Natural killer cell (primary cell): Measurements from ENCODE around the gene CDK11B. TPM values are rescaled to one million over a fixed set of nuclear protein-coding genes. Genes with fewer than 3 reads are reported as not detected.
A peak's percentile ranks its signal among the peaks of the same experiment; 100 is the strongest.

ENCODE experiments used
- ATAC-seq, 3 donors: fragments of 150-1000 bp in 2 of 3; fragments of 200-7000 bp in 1 of 3; cut with Tn5 transposase; 1 replicate in 1 of 3; 2 replicates in 2 of 3; pipeline ENCODE4 v1.10.0; 2021; ENCODE audit warnings: mild to moderate bottlenecking in 2 of 3, moderate library complexity in 2 of 3
- DNase-seq, 2 donors: peaks; one replicate each; pipeline versions ENCODE4 v3.0.0 to v3.0.0-alpha.2; 2013 to 2021; ENCODE audit warnings: mixed read lengths in 1 of 2
- H3K27ac ChIP-seq: one replicate; pipeline ENCODE4 v1.5.1; 2013; ENCODE audit warnings: mild to moderate bottlenecking, low read length
- H3K27me3 ChIP-seq: one replicate; pipeline ENCODE4 v1.6.1; 2013; ENCODE audit warnings: low read length; ENCODE audit not compliant: control insufficient read depth, insufficient read depth
- H3K36me3 ChIP-seq: one replicate; pipeline ENCODE4 v1.6.1; 2013; ENCODE audit warnings: low read length; ENCODE audit not compliant: control insufficient read depth, insufficient read depth
- H3K4me1 ChIP-seq: one replicate; pipeline ENCODE4 v1.6.1; 2013; ENCODE audit warnings: low read length; ENCODE audit not compliant: control insufficient read depth, insufficient read depth
- H3K4me3 ChIP-seq: one replicate; pipeline ENCODE4 v1.5.1; 2013; ENCODE audit warnings: low read length
- H3K9me3 ChIP-seq: one replicate; pipeline ENCODE4 v1.6.1; 2013; ENCODE audit warnings: low read length; ENCODE audit not compliant: control insufficient read depth, insufficient read depth
- H3K27ac Mint-ChIP-seq, 2 donors: one replicate each; pipeline ENCODE4 v1.8.0; 2022; ENCODE audit warnings: mild to moderate bottlenecking in 2 of 2, mixed read lengths in 2 of 2, moderate library complexity in 1 of 2
- H3K27me3 Mint-ChIP-seq, 2 donors: one replicate each; pipeline ENCODE4 v1.8.0; 2022; ENCODE audit warnings: low read depth in 2 of 2, mixed read lengths in 2 of 2
- H3K36me3 Mint-ChIP-seq: one replicate; pipeline ENCODE4 v1.8.0; 2022; ENCODE audit warnings: mixed read lengths
- H3K4me1 Mint-ChIP-seq, 2 donors: one replicate each; pipeline ENCODE4 v1.8.0; 2022; ENCODE audit warnings: mixed read lengths in 2 of 2
- H3K4me3 Mint-ChIP-seq: one replicate; pipeline ENCODE4 v1.8.0; 2022; ENCODE audit warnings: mild to moderate bottlenecking, moderate library complexity, mixed read lengths
- H3K9me3 Mint-ChIP-seq, 2 donors: one replicate each; pipeline ENCODE4 v1.8.0; 2022; ENCODE audit warnings: mixed read lengths in 2 of 2
- CTCF ChIP-seq: fragments of 200-600 bp; IDR thresholded peaks from one replicate; pipeline ENCODE4 v1.8.0; 2022; ENCODE audit warnings: antibody characterized with exemption
- WGBS: methylation state at CpG from one replicate; pipeline ENCODE4 v1.1.7; 2013; ENCODE audit warnings: missing lambda C conversion rate; ENCODE audit not compliant: insufficient coverage; 5-methylcytosine and 5-hydroxymethylcytosine counted together
- intact Hi-C: fragments of 100-400 bp; cut with micrococcal nuclease; formaldehyde crosslinking; loops from one replicate; pipeline ENCODE4 v1.14.2; 2022
- total RNA-seq, 4 donors: library from RNA; stranded (reverse); fragments of 120-200 nt in 1 of 4; gene quantifications; one replicate each; pipeline versions ENCODE4 v1.2.3 to v1.2.4, GENCODE V29; 2013 to 2022

Gene CDK11B
- total RNA-seq, 3 donors from 2014 or later (not counting 1 experiment from before 2014, with no cell fraction given): 49.6 to 65.9 (median 50.2) TPM

GRCh38 chr1:1627829-1628753 lies 30.7 kb downstream of the CDK11B start:
- intact Hi-C loops: no loop called here
- Histone ChIP-seq H3K36me3 (no peaks in the 10 kb centered on the region), H3K27ac (peak overlapping the region; percentile 49), H3K4me1 (peaks cover 59% of the 10 kb centered on the region), H3K4me3 (peak overlapping the region; percentile 42), H3K9me3 (no peaks in the 10 kb centered on the region), H3K27me3 (no peaks in the 10 kb centered on the region)
- WGBS: 84% methylated on average over 53 of the region's 53 CpGs
- Mint-ChIP-seq H3K27ac (peak overlapping the region; percentile 48 to 96), H3K4me1 (peaks cover 5 to 30% of the 10 kb centered on the region in 2 donors), H3K27me3 (no peaks in the 10 kb centered on the region), H3K36me3 (no peaks in the 10 kb centered on the region), H3K9me3 (no peaks in the 10 kb centered on the region), H3K4me3 (peak overlapping the region; percentile 72)
- no peak for TF ChIP-seq CTCF
- DNase-seq: peak; percentile 37 to 44
- ATAC-seq: no peak

GRCh38 chr1:1627261-1627828 lies 31.5 kb downstream of the CDK11B start:
- Mint-ChIP-seq H3K9me3 (no peaks in the 10 kb centered on the region), H3K4me3 (peak overlapping the region; percentile 45), H3K4me1 (peaks cover 11 to 36% of the 10 kb centered on the region in 2 donors), H3K27ac (peak overlapping the region in 1 of 2 donors; percentile 96), H3K36me3 (no peaks in the 10 kb centered on the region), H3K27me3 (no peaks in the 10 kb centered on the region)
- WGBS: 68% methylated on average over 37 of the region's 37 CpGs
- H3K4me1 ChIP-seq: peaks cover 62% of the 10 kb centered on the region
- no peaks in the 10 kb centered on the region for H3K9me3 ChIP-seq
- no peak for TF ChIP-seq CTCF
- intact Hi-C loops: no loop called here
- DNase-seq (peak in 1 of 2 donors; percentile 32), ATAC-seq (no peak)
- no peaks in the 10 kb centered on the region for H3K27me3 ChIP-seq
- H3K4me3 ChIP-seq: no peak overlapping the region
- H3K27ac ChIP-seq: peak overlapping the region; percentile 49
- H3K36me3 ChIP-seq: no peaks in the 10 kb centered on the region

- no peak overlapping the region for H3K4me3 ChIP-seq
- no peak for TF ChIP-seq CTCF
- H3K27ac ChIP-seq: no peak overlapping the region
- Mint-ChIP-seq H3K9me3 (no peaks in the 10 kb centered on the region), H3K27me3 (no peaks in the 10 kb centered on the region), H3K27ac (peak overlapping the region in 1 of 2 donors; percentile 36), H3K36me3 (no peaks in the 10 kb centered on the region), H3K4me3 (peak overlapping the region; percentile 45), H3K4me1 (peaks cover 13 to 38% of the 10 kb centered on the region in 2 donors)
- no peaks in the 10 kb centered on the region for H3K27me3 ChIP-seq
- ATAC-seq (no peak), DNase-seq (no peak)
- WGBS: 94% methylated on average over 48 of the region's 48 CpGs
- H3K36me3 ChIP-seq: no peaks in the 10 kb centered on the region
- peaks cover 57% of the 10 kb centered on the region for H3K4me1 ChIP-seq
- no peaks in the 10 kb centered on the region for H3K9me3 ChIP-seq
- intact Hi-C loops: no loop called here
Observed at GRCh38 chr1:1626207-1627141, 32.3 kb downstream of the CDK11B start.
